Calu3 (cell line): Measurements from ENCODE around the gene DGLUCY. TPM values are rescaled to one million over a fixed set of nuclear protein-coding genes. Genes with fewer than 3 reads are reported as not detected.

Experiments used
- BruUV-seq: library from RNA; stranded (reverse); fragments of 400-500 nt; replicated peaks from 2 replicates; lab custom pipeline; 2021; lab: Mats Ljungman, UMichigan
- CTCF ChIA-PET: fragments of 300-600 bp; sonication (Branson Sonifier 250); formaldehyde crosslinking; loops from one replicate; lab custom pipeline; 2022; ENCODE audit warnings: antibody characterized with exemption; lab: Charles Lee
- DNase-seq: peaks from one replicate; pipeline ENCODE4 v3.0.0; 2022
- H3K27ac Mint-ChIP-seq: one replicate; pipeline ENCODE4 v1.8.0; 2022; ENCODE audit warnings: mixed read lengths; ENCODE audit not compliant: unreplicated experiment
- H3K27me3 Mint-ChIP-seq: one replicate; pipeline ENCODE4 v1.8.0; 2022; ENCODE audit warnings: mixed read lengths; ENCODE audit not compliant: unreplicated experiment
- H3K36me3 Mint-ChIP-seq: one replicate; pipeline ENCODE4 v1.8.0; 2022; ENCODE audit warnings: mild to moderate bottlenecking, moderate library complexity, mixed read lengths; ENCODE audit not compliant: insufficient read depth, unreplicated experiment
- H3K4me1 Mint-ChIP-seq: one replicate; pipeline ENCODE4 v1.8.0; 2022; ENCODE audit warnings: mild to moderate bottlenecking, low read depth, mixed read lengths; ENCODE audit not compliant: unreplicated experiment
- H3K4me3 Mint-ChIP-seq: one replicate; pipeline ENCODE4 v1.8.0; 2022; ENCODE audit warnings: mild to moderate bottlenecking, low read depth, moderate library complexity, mixed read lengths; ENCODE audit not compliant: unreplicated experiment
- H3K9me3 Mint-ChIP-seq: one replicate; pipeline ENCODE4 v1.8.0; 2022; ENCODE audit warnings: low read depth, mixed read lengths; ENCODE audit not compliant: unreplicated experiment
- intact Hi-C: fragments of 100-400 bp; cut with micrococcal nuclease; formaldehyde crosslinking; loops from one replicate; pipeline ENCODE4 v1.10.0; 2022; ENCODE audit not compliant: unreplicated experiment
- total RNA-seq: library from RNA; stranded (reverse); gene quantifications from 2 replicates; pipeline ENCODE4 v1.2.3, GENCODE V29; 2022
- TF ChIP-seq, protein P1 (sequence below): fragments of 200-600 bp; IDR thresholded peaks from one replicate; pipeline ENCODE4 v1.8.0; 2022; ENCODE audit warnings: antibody characterized with exemption; ENCODE audit not compliant: unreplicated experiment

Gene DGLUCY
- total RNA-seq, 1 experiment from 2014 or later = 69.3 TPM

DNA sequence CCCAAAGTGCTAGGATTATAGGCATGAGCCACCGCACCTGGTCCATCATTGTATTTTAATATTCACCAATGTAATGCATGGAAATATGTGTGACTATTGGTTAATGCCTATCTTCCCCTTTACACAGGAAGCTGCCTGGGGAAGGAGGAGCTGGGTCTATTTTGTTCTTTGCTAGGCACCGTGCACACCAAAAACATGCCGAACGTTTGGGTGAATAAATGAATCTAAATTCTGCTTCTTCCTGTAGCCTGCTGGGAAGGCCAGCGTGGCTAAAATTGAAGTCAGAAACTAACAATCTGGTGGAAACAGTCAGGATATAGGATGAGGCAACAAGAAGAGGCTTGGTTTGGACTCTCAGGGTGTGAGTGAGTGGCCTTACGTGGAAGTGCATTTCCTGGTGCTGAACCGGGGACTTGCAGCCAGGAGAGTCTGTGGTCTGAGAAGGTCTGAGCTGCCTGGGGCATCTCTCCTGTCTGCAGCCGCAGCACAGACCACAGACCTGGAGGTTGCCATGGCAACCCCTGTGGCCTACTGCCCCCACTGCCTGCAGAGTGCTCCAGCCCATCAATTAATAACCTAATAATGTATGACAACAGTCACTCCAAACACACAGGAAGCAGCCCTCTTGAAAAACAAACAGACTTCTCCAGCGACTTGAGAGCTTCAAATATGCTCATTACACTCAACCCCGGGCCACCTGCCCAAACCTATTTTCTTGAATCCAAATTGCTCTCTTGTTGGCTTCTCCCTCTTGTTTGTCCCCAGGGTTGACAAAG is 136.2 kb downstream of the DGLUCY start:
- BruUV-seq = no TSS peak
- no peaks in the 10 kb centered on the region for H3K27me3 Mint-ChIP-seq
- no peak overlapping the region for H3K4me3 Mint-ChIP-seq
- peaks cover 16% of the 10 kb centered on the region for H3K36me3 Mint-ChIP-seq
- TF ChIP-seq, protein P1, sequence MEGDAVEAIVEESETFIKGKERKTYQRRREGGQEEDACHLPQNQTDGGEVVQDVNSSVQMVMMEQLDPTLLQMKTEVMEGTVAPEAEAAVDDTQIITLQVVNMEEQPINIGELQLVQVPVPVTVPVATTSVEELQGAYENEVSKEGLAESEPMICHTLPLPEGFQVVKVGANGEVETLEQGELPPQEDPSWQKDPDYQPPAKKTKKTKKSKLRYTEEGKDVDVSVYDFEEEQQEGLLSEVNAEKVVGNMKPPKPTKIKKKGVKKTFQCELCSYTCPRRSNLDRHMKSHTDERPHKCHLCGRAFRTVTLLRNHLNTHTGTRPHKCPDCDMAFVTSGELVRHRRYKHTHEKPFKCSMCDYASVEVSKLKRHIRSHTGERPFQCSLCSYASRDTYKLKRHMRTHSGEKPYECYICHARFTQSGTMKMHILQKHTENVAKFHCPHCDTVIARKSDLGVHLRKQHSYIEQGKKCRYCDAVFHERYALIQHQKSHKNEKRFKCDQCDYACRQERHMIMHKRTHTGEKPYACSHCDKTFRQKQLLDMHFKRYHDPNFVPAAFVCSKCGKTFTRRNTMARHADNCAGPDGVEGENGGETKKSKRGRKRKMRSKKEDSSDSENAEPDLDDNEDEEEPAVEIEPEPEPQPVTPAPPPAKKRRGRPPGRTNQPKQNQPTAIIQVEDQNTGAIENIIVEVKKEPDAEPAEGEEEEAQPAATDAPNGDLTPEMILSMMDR = no peak
- CTCF ChIA-PET = interaction anchor here (0.6 to 1.6 kb wide), 7 partner anchors 10 to 118 kb away, joined by 3 to 5 read pairs (median 4); no protein-coding TSS in a partner anchor
- intact Hi-C loops = no loop called here
- peaks cover 16% of the 10 kb centered on the region for H3K4me1 Mint-ChIP-seq
- no peaks in the 10 kb centered on the region for H3K9me3 Mint-ChIP-seq
- peak overlapping the region; percentile 20 for H3K27ac Mint-ChIP-seq
- DNase-seq = peak; percentile 77

DNA sequence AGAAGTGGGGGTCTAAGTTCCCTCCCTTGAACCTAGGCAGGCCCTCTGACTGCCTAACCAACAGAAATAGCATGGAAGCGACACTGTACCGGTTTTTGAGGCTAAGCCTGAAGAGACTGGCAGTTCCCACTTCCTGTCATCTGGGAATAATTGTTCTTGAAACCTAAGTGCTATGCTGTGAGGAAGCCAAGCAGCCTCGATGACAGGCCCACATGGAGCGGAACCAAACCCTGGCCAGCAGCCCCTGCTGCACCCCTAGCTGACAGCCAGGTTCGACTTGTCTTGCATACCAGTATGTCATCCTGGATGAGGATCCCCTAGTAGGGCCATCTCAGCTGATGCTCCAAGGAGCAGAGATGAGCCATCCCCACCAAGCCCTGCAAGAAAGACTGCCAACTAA is 137.0 kb downstream of the DGLUCY start:
- Mint-ChIP-seq H3K27ac (no peak overlapping the region), H3K9me3 (no peaks in the 10 kb centered on the region), H3K4me3 (no peak overlapping the region), H3K4me1 (peaks cover 16% of the 10 kb centered on the region), H3K27me3 (peaks cover 8% of the 10 kb centered on the region), H3K36me3 (peaks cover 16% of the 10 kb centered on the region)
- TF ChIP-seq, protein P1 = no peak
- DNase-seq = no peak
- CTCF ChIA-PET = interaction anchor here (1.1 to 1.6 kb wide), 4 partner anchors 14 to 78 kb away, joined by 3 to 5 read pairs (median 4); no protein-coding TSS in a partner anchor
- no TSS peak for BruUV-seq
- intact Hi-C loops = no loop called here

- no TSS peak for BruUV-seq
- peaks cover 16% of the 10 kb centered on the region for H3K4me1 Mint-ChIP-seq
- TF ChIP-seq, protein P1 = no peak
- intact Hi-C loops = no loop called here
- peak; percentile 47 for DNase-seq
- peak overlapping the region; percentile 62 for H3K4me3 Mint-ChIP-seq
- H3K9me3 Mint-ChIP-seq = no peaks in the 10 kb centered on the region
- H3K27me3 Mint-ChIP-seq = peaks cover 30% of the 10 kb centered on the region
- CTCF ChIA-PET = no interaction called here
- H3K27ac Mint-ChIP-seq = no peak overlapping the region
- H3K36me3 Mint-ChIP-seq = peaks cover 16% of the 10 kb centered on the region
Observed at GRCh38 chr14:91252871-91253794, 139.3 kb downstream of the DGLUCY start.

DNA sequence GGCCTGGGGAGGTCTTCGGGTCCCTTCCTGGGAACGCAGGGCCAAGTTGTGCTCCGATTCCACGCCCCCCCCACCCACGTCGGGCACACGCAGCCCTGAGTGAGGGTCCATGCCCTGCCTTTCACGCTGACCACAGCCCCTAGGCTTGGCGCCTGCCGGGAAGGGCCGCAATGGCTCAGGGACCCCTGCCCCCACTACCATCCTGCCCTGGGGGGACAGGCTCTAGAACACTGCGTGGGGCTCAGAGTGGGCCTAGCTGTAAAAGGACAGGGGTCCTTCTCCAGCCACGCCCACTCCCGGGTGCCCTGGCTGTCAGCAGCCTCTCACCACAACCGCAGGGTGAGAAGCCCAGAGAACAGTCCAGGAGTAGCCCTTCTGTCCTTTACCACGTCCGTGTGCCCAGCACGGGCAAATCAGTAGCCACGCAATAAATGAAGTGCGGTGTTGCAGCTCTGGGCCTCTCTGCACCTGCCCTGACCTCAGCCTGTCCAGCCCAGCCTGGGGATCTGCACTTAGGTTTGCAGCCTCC is 140.0 kb downstream of the DGLUCY start:
- Mint-ChIP-seq H3K4me3 (peak overlapping the region; percentile 62), H3K27ac (no peak overlapping the region), H3K9me3 (no peaks in the 10 kb centered on the region), H3K27me3 (peaks cover 37% of the 10 kb centered on the region), H3K4me1 (peaks cover 16% of the 10 kb centered on the region), H3K36me3 (peaks cover 16% of the 10 kb centered on the region)
- TF ChIP-seq, protein P1 = no peak
- CTCF ChIA-PET = no interaction called here
- BruUV-seq = no TSS peak
- intact Hi-C loops = no loop called here
- no peak for DNase-seq
